KBM-7 (cell line): ENCODE results near the gene GABPA.
"Not testable (repeated sequence)": the region's sequence is repeated elsewhere in the genome, so short reads cannot be mapped to it uniquely, and the experiment has no call there.

ENCODE experiments used
- DNase-seq: peaks from one replicate; pipeline ENCODE4 v3.0.0-alpha.2; 2015
- in situ Hi-C: fragments of 300-500 bp; cut with MboI; formaldehyde crosslinking; loops from 2 replicates; pipeline ENCODE4 v1.14.3; 2020; ENCODE audit warnings: low sequenced_read_pairs, low pct_unique_long_range_greater_than_20kb, mixed read lengths

Gene GABPA

GRCh38 chr21:25735646-25736597 lies 1.1 kb downstream of the GABPA start:
- DNase-seq = peak; percentile 58
- in situ Hi-C loops = no loop called here

- peak; percentile 25 for DNase-seq
- in situ Hi-C loops = no loop called here
Observed at GRCh38 chr21:25737421-25737820, 2.6 kb downstream of the GABPA start.

- in situ Hi-C loops = no loop called here
- DNase-seq = no peak
Observed at GRCh38 chr21:25742900-25743299, 8.1 kb downstream of the GABPA start.

- in situ Hi-C loops = no loop called here
- no peak for DNase-seq
Observed at GRCh38 chr21:25744854-25745253, 10.1 kb downstream of the GABPA start.

GRCh38 chr21:25750085-25750484 lies 15.3 kb downstream of the GABPA start:
- DNase-seq = peak; percentile 59
- in situ Hi-C loops = no loop called here

GRCh38 chr21:25752416-25752815 lies 17.6 kb downstream of the GABPA start:
- in situ Hi-C loops = no loop called here
- DNase-seq = no peak

- in situ Hi-C loops = no loop called here
- no peak for DNase-seq
Observed at GRCh38 chr21:25756190-25756932, 21.6 kb downstream of the GABPA start.

GRCh38 chr21:25757531-25757930 lies 22.8 kb downstream of the GABPA start:
- no peak for DNase-seq
- in situ Hi-C loops = no loop called here

GRCh38 chr21:25759573-25759972 lies 24.8 kb downstream of the GABPA start:
- in situ Hi-C loops = no loop called here
- no peak for DNase-seq

GRCh38 chr21:25760061-25760460 lies 25.3 kb downstream of the GABPA start:
- in situ Hi-C loops = no loop called here
- no peak for DNase-seq

GRCh38 chr21:25760677-25761076 lies 25.9 kb downstream of the GABPA start:
- DNase-seq = no peak
- in situ Hi-C loops = no loop called here

- no peak for DNase-seq
- in situ Hi-C loops = no loop called here
Observed at GRCh38 chr21:25764065-25764464, 29.3 kb downstream of the GABPA start.

- in situ Hi-C loops = no loop called here
Observed at GRCh38 chr21:25767921-25768320, 33.1 kb downstream of the GABPA start.

GRCh38 chr21:25772686-25773085 lies 37.9 kb downstream of the GABPA start:
- peak; percentile 48 for DNase-seq
- in situ Hi-C loops = no loop called here

More at GRCh38 chr21:25767921-25768320, 33.1 kb downstream of the GABPA start:
- no peak for DNase-seq

GRCh38 chr21:25776440-25776839 lies 41.7 kb downstream of the GABPA start:
- no peak for DNase-seq
- in situ Hi-C loops = no loop called here

GRCh38 chr21:25778126-25778875 lies 43.5 kb downstream of the GABPA start:
- DNase-seq, in situ Hi-C loops: not testable (repeated sequence)

GRCh38 chr21:25788677-25789076 lies 53.9 kb downstream of the GABPA start:
- in situ Hi-C loops = no loop called here
- no peak for DNase-seq

GRCh38 chr21:25790122-25790877 lies 55.5 kb downstream of the GABPA start:
- DNase-seq = peak; percentile 62

GRCh38 chr21:25790878-25791204 lies 56.1 kb downstream of the GABPA start:
- in situ Hi-C loops = no loop called here

More at GRCh38 chr21:25790122-25790877, 55.5 kb downstream of the GABPA start:
- in situ Hi-C loops = no loop called here

More at GRCh38 chr21:25790878-25791204, 56.1 kb downstream of the GABPA start:
- no peak for DNase-seq
